Stomach (tissue), 4 donors: ENCODE results near the gene MMP14.

Experiments used
- POLR2A ChIP-seq, 4 donors: fragments of 450-650 bp; IDR thresholded peaks; one replicate each; pipeline ENCODE4 v1.6.1; 2016; ENCODE audit warnings: antibody characterized with exemption in 4 of 4, control low read depth in 2 of 4, mild to moderate bottlenecking in 1 of 4, moderate library complexity in 1 of 4
- TF ChIP-seq, protein P1 (sequence below), 7 experiments: fragments of 450-650 bp in 4 of 7; fragments of 200-600 bp in 3 of 7; sonication (generic) in 3 of 7; IDR thresholded peaks; one replicate each; pipeline ENCODE4 v1.5.1; 2016 to 2019; ENCODE audit warnings: antibody characterized with exemption in 7 of 7, control low read depth in 2 of 7, mild to moderate bottlenecking in 1 of 7

- TF ChIP-seq, protein P1, sequence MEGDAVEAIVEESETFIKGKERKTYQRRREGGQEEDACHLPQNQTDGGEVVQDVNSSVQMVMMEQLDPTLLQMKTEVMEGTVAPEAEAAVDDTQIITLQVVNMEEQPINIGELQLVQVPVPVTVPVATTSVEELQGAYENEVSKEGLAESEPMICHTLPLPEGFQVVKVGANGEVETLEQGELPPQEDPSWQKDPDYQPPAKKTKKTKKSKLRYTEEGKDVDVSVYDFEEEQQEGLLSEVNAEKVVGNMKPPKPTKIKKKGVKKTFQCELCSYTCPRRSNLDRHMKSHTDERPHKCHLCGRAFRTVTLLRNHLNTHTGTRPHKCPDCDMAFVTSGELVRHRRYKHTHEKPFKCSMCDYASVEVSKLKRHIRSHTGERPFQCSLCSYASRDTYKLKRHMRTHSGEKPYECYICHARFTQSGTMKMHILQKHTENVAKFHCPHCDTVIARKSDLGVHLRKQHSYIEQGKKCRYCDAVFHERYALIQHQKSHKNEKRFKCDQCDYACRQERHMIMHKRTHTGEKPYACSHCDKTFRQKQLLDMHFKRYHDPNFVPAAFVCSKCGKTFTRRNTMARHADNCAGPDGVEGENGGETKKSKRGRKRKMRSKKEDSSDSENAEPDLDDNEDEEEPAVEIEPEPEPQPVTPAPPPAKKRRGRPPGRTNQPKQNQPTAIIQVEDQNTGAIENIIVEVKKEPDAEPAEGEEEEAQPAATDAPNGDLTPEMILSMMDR (IDR thresholded peaks at IDR 0.05), result no peak
- TF ChIP-seq POLR2A (IDR thresholded peaks at IDR 0.05), result no peak
These were observed 32.8 kb upstream of the MMP14 start for GRCh38 chr14:22803687-22803974.
